ENCODE measurements around the gene CCDC183.
"Not testable (repeated sequence)": the region's sequence is repeated elsewhere in the genome, so short reads cannot be mapped to it uniquely, and the experiment has no call there.

CCDC183 gene

GRCh38 chr9:136760424-136760823 lies 35.7 kb upstream of the CCDC183 start:
- no peak for TF ChIP-seq POLR2A (IDR thresholded peaks at IDR 0.05; ENCODE audit: low read depth, low read length)
- no peak for TF ChIP-seq PAX5 (IDR thresholded peaks at IDR 0.05; ENCODE audit: insufficient read depth, low read length, severe bottlenecking)
- no peak for TF ChIP-seq POU2F2 (IDR thresholded peaks at IDR 0.05; ENCODE audit: low read depth, low read length)
- no peak for TF ChIP-seq POLR2AphosphoS5 (IDR thresholded peaks at IDR 0.05; ENCODE audit: low read depth, low read length)
- no peak for TF ChIP-seq SPI1 (IDR thresholded peaks at IDR 0.05; ENCODE audit: low read depth, low read length)
- no peak for TF ChIP-seq TAF1 (IDR thresholded peaks at IDR 0.05; ENCODE audit: low read depth, low read length)
- FAIRE-seq: no peak
- no peak for DNase-seq (ENCODE audit: insufficient read length, low spot score)

DNA sequence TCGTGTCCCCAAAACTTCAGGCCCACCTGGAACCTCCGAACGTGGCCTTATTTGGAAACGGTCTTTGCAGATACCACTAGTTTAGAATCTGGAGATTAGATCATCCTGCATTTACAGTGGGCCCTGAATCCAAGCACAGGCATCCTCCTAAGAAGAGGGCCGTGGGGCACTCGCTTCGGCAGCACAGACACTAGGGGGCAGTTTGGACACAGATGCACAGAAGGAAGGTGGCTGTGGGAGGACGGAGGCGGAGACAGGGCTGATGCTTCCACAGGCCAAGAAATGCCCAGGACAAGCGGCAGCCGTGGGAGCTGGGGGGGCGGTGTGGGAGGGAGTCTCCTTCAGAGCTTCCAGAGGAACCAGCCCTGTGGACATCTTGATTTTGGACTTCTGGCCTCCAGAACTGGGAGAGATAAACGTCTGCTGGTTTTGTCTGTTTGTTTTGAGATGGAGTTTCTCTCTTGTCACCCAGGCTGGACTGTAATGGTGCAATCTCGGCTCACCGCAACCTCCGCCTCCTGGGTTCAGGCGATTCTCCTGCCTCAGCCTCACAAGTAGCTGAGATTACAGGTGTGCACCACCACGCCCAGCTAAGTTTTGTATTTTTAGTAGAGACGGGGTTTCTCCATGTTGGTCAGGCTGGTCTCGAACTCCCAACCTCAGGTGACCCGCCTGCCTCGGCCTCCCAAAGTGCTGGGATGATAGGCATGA lies 35.1 kb upstream of the CCDC183 start:
- DNase-seq (ENCODE audit: insufficient read length, low spot score) (peak; percentile 46), FAIRE-seq (peak; percentile 59)

DNA sequence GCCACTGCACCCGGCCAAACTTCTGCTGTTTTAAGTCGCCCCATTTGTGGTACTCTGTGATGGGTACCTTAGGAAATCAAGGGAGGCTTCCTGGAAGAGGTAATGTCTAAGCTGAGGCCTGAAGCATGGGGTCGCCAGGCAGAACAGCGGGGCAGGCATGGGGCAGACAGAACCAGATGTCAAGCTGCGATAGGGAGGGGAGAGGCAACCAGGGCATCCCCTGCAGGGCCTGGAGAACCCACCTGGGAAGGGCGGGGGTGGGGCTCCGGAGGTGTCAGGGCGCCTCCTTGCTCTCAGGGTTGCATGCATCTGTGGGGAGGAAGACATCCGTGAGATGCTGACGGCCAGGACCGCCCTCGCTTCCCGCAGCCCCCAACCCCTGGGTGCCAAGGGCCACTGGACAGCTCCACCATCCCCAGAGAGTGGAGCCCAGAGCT lies 34.6 kb upstream of the CCDC183 start:
- no peak for DNase-seq (ENCODE audit: insufficient read length, low spot score)
- FAIRE-seq: no peak
- TF ChIP-seq POLR2AphosphoS5 (IDR thresholded peaks at IDR 0.05; ENCODE audit: low read depth, low read length) (no peak), POU2F2 (IDR thresholded peaks at IDR 0.05; ENCODE audit: low read depth, low read length) (no peak)

DNA sequence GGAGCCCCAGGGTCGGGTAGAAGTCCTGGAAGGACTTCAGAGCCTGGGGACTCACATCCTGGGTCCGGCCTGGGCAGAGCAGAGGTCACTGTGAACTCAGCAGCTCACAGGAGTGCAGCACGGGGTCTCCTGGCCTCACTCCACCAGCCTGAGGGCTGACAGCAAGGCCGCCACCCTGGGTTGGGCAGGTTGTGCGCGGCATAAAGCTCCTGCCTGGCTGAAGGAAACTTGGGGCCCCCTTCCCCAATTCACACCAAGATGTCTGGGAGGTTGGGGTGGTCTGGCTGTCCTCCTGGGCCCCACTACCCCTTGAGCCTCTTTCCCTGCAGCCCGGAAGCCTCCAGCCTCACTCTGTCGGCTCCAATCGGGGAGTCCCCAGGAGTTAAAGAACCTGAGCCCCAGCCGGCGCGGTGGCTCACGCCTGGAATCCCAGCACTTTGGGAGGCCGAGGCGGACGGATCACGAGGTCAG lies 33.9 kb upstream of the CCDC183 start:
- FAIRE-seq (no peak), DNase-seq (ENCODE audit: insufficient read length, low spot score) (no peak)
- TF ChIP-seq POLR2A (IDR thresholded peaks at IDR 0.05; ENCODE audit: low read depth, low read length): no peak
- no peak for TF ChIP-seq POU2F2 (IDR thresholded peaks at IDR 0.05; ENCODE audit: low read depth, low read length)
- TF ChIP-seq PAX5 (IDR thresholded peaks at IDR 0.05; ENCODE audit: insufficient read depth, low read length, severe bottlenecking): no peak
- no peak for TF ChIP-seq TAF1 (IDR thresholded peaks at IDR 0.05; ENCODE audit: low read depth, low read length)
- no peak for TF ChIP-seq POLR2AphosphoS5 (IDR thresholded peaks at IDR 0.05; ENCODE audit: low read depth, low read length)
- no peak for TF ChIP-seq SPI1 (IDR thresholded peaks at IDR 0.05; ENCODE audit: low read depth, low read length)

- no peak for FAIRE-seq
- TF ChIP-seq TAF1 (IDR thresholded peaks at IDR 0.05; ENCODE audit: low read depth, low read length): no peak
- TF ChIP-seq SPI1 (IDR thresholded peaks at IDR 0.05; ENCODE audit: low read depth, low read length): no peak
- TF ChIP-seq POLR2AphosphoS5 (IDR thresholded peaks at IDR 0.05; ENCODE audit: low read depth, low read length): no peak
- TF ChIP-seq POLR2A (IDR thresholded peaks at IDR 0.05; ENCODE audit: low read depth, low read length): no peak
- TF ChIP-seq PAX5 (IDR thresholded peaks at IDR 0.05; ENCODE audit: insufficient read depth, low read length, severe bottlenecking): no peak
- TF ChIP-seq POU2F2 (IDR thresholded peaks at IDR 0.05; ENCODE audit: low read depth, low read length): no peak
- no peak for DNase-seq (ENCODE audit: insufficient read length, low spot score)
Measured at GRCh38 chr9:136762915-136763648, 33.1 kb upstream of the CCDC183 start.

DNA sequence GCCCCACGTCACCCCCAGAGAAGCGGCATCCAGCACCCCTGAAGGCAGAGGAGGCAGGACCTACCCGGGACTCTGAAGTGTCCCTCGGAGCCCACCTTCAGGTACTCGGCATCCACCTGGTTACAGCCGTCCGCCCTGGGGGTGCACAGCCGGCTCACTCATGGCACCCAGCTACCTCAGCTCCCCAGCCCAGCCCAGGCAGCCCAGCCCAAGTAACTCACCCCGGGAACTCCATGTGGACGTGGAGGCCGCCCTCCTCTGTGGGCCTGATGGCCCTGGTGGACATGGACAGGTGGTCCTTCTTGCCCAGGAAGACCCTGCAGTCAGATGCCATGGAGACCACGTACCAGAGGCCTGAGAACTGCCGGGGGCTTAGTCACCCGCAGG lies 32.5 kb upstream of the CCDC183 start:
- TF ChIP-seq SPI1 (IDR thresholded peaks at IDR 0.05; ENCODE audit: low read depth, low read length): no peak
- TF ChIP-seq PAX5 (IDR thresholded peaks at IDR 0.05; ENCODE audit: insufficient read depth, low read length, severe bottlenecking): no peak
- TF ChIP-seq TAF1 (IDR thresholded peaks at IDR 0.05; ENCODE audit: low read depth, low read length): no peak
- no peak for TF ChIP-seq POLR2AphosphoS5 (IDR thresholded peaks at IDR 0.05; ENCODE audit: low read depth, low read length)
- no peak for TF ChIP-seq POLR2A (IDR thresholded peaks at IDR 0.05; ENCODE audit: low read depth, low read length)
- TF ChIP-seq POU2F2 (IDR thresholded peaks at IDR 0.05; ENCODE audit: low read depth, low read length): no peak
- no peak for DNase-seq (ENCODE audit: insufficient read length, low spot score)
- FAIRE-seq: no peak

- DNase-seq (ENCODE audit: insufficient read length, low spot score) (no peak), FAIRE-seq (no peak)
- TF ChIP-seq POU2F2 (IDR thresholded peaks at IDR 0.05; ENCODE audit: low read depth, low read length) (no peak), SPI1 (IDR thresholded peaks at IDR 0.05; ENCODE audit: low read depth, low read length) (no peak), PAX5 (IDR thresholded peaks at IDR 0.05; ENCODE audit: insufficient read depth, low read length, severe bottlenecking) (no peak), POLR2A (IDR thresholded peaks at IDR 0.05; ENCODE audit: low read depth, low read length) (no peak), POLR2AphosphoS5 (IDR thresholded peaks at IDR 0.05; ENCODE audit: low read depth, low read length) (no peak), TAF1 (IDR thresholded peaks at IDR 0.05; ENCODE audit: low read depth, low read length) (no peak)
Measured at GRCh38 chr9:136764301-136764891, 31.7 kb upstream of the CCDC183 start, which contains the start of gene LCN15. LCN15 (minus strand) TSS chr9:136764518; CDS start chr9:136764488, 30 bp downstream.

- DNase-seq (ENCODE audit: insufficient read length, low spot score) (no peak), FAIRE-seq (no peak)
- TF ChIP-seq SPI1 (IDR thresholded peaks at IDR 0.05; ENCODE audit: low read depth, low read length): no peak
- TF ChIP-seq POLR2AphosphoS5 (IDR thresholded peaks at IDR 0.05; ENCODE audit: low read depth, low read length): no peak
- TF ChIP-seq POU2F2 (IDR thresholded peaks at IDR 0.05; ENCODE audit: low read depth, low read length): no peak
- TF ChIP-seq PAX5 (IDR thresholded peaks at IDR 0.05; ENCODE audit: insufficient read depth, low read length, severe bottlenecking): no peak
- TF ChIP-seq POLR2A (IDR thresholded peaks at IDR 0.05; ENCODE audit: low read depth, low read length): no peak
- no peak for TF ChIP-seq TAF1 (IDR thresholded peaks at IDR 0.05; ENCODE audit: low read depth, low read length)
Measured at GRCh38 chr9:136765041-136765440, 31.1 kb upstream of the CCDC183 start.

- peak; percentile 69 for FAIRE-seq
Measured at GRCh38 chr9:136765745-136766409, 30.3 kb upstream of the CCDC183 start.

More at GRCh38 chr9:136765745-136766409, 30.3 kb upstream of the CCDC183 start:
- not testable (repeated sequence) for DNase-seq (ENCODE audit: insufficient read length, low spot score)
